ENCODE results near the gene TBC1D14.
A peak's percentile ranks its signal among the peaks of the same experiment; 100 is the strongest.
"Not testable (repeated sequence)": the region's sequence is repeated elsewhere in the genome, so short reads cannot be mapped to it uniquely, and the experiment has no call there.

TBC1D14 gene

DNA sequence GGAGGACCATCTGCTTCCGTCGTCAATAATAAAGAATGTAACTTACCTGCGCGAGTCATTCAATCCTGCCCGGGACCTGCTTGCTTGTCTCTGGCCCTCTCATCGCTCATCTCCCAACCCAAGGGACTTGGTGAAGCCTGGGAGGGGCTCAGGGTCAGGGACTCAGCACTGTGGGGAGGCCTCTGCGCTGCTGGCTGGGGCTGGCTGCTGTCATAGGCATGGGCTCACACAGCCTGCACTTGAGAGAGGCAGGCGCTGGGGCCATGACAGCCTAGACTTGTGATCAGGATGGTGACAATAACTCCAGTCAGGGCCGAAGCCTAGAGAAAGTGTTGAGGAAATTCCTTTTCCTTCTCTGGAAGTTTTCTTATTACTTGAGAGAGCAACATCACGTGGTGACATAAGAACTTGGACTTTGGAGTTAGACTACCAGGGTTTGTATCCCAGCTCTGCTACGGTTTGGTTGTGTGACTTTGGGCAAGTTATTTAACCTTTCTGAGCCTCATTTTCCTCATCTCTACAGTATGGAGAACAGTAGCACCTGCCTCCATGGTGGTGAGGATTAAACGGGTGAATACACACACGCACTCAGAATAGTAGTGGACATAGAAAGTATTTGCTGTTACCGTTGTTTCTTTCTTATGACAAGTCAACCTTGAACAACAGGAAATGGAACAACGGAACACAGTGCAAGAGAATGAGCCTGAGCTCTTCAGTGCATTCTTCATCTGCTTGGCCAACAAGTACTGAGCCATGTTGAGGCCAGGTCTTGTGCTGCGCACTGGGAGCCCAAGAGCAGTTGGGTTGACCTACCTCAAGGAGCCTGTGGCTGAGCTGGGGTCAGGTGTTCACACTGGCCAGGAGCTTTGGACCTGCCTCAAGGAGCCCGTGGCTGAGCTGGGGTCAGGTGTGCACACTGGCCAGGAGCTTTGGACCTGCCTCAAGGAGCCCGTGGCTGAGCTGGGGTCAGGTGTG, 60.5 kb downstream of the TBC1D14 start:
- Histone ChIP-seq H3K4me3 (ENCODE audit: low read length in 2 of 2) (peak overlapping the region in 1 of 2 donors; percentile 10), H3K9ac (ENCODE audit: low read depth in 1 of 2, low read length in 2 of 2) (peak overlapping the region in 1 of 2 donors; percentile 44), H3K27me3 (ENCODE audit: control insufficient read depth in 2 of 2, insufficient read depth in 2 of 2, low read length in 2 of 2) (no peaks in the 10 kb centered on the region), H3K4me1 (ENCODE audit: control insufficient read depth in 2 of 2, insufficient read depth in 2 of 2, low read length in 2 of 2) (peaks cover 8 to 12% of the 10 kb centered on the region in 2 donors), H3K9me3 (ENCODE audit: control insufficient read depth in 2 of 2, low read length in 2 of 2) (no peaks in the 10 kb centered on the region), H3K36me3 (ENCODE audit: control insufficient read depth in 2 of 2, insufficient read depth in 2 of 2, low read length in 2 of 2) (peaks cover 11 to 27% of the 10 kb centered on the region in 2 donors), H3K27ac (ENCODE audit: low read depth in 2 of 2, low read length in 2 of 2) (peak overlapping the region; percentile 74 to 80)

GRCh38 chr4:6971536-6972374, 62.1 kb downstream of the TBC1D14 start:
- Histone ChIP-seq H3K9me3 (ENCODE audit: control insufficient read depth in 2 of 2, low read length in 2 of 2) (no peaks in the 10 kb centered on the region), H3K36me3 (ENCODE audit: control insufficient read depth in 2 of 2, insufficient read depth in 2 of 2, low read length in 2 of 2) (peaks cover 11 to 27% of the 10 kb centered on the region in 2 donors), H3K27me3 (ENCODE audit: control insufficient read depth in 2 of 2, insufficient read depth in 2 of 2, low read length in 2 of 2) (no peaks in the 10 kb centered on the region), H3K4me1 (ENCODE audit: control insufficient read depth in 2 of 2, insufficient read depth in 2 of 2, low read length in 2 of 2) (peaks cover 8 to 12% of the 10 kb centered on the region in 2 donors), H3K9ac (ENCODE audit: low read depth in 1 of 2, low read length in 2 of 2) (no peak overlapping the region), H3K27ac (ENCODE audit: low read depth in 2 of 2, low read length in 2 of 2) (no peak overlapping the region), H3K4me3 (ENCODE audit: low read length in 2 of 2) (no peak overlapping the region)

GRCh38 chr4:6972375-6972650, 62.7 kb downstream of the TBC1D14 start:
- H3K4me3 ChIP-seq (ENCODE audit: low read length in 2 of 2): no peak overlapping the region
- no peaks in the 10 kb centered on the region for H3K9me3 ChIP-seq (ENCODE audit: control insufficient read depth in 2 of 2, low read length in 2 of 2)
- no peaks in the 10 kb centered on the region for H3K27me3 ChIP-seq (ENCODE audit: control insufficient read depth in 2 of 2, insufficient read depth in 2 of 2, low read length in 2 of 2)
- no peak overlapping the region for H3K27ac ChIP-seq (ENCODE audit: low read depth in 2 of 2, low read length in 2 of 2)
- H3K4me1 ChIP-seq (ENCODE audit: control insufficient read depth in 2 of 2, insufficient read depth in 2 of 2, low read length in 2 of 2): peaks cover 8 to 12% of the 10 kb centered on the region in 2 donors
- H3K36me3 ChIP-seq (ENCODE audit: control insufficient read depth in 2 of 2, insufficient read depth in 2 of 2, low read length in 2 of 2): peaks cover 11 to 25% of the 10 kb centered on the region in 2 donors
- no peak overlapping the region for H3K9ac ChIP-seq (ENCODE audit: low read depth in 1 of 2, low read length in 2 of 2)

DNA sequence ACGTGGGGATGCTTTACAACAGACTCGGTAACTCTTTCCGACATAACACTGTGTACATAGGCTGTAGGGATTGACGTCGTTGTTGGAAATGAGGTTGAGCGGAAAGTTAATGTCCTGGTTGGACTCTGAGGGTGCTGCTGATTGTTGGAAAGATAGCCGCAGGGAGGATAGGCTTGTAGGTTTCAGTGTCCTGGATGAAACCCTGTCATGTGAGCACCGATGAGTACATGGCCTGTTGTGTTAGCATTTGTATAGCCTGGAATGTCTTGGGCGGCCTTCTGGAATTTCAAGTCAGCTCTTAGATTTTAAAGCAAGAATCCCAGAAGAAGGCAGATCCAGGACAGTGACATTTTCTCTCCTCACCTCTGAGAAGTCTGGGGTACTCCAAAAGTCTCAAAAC, 63.3 kb downstream of the TBC1D14 start:
- Histone ChIP-seq H3K9ac (ENCODE audit: low read depth in 1 of 2, low read length in 2 of 2) (no peak overlapping the region), H3K36me3 (ENCODE audit: control insufficient read depth in 2 of 2, insufficient read depth in 2 of 2, low read length in 2 of 2) (peaks cover 6 to 19% of the 10 kb centered on the region in 2 donors), H3K9me3 (ENCODE audit: control insufficient read depth in 2 of 2, low read length in 2 of 2) (no peaks in the 10 kb centered on the region), H3K27ac (ENCODE audit: low read depth in 2 of 2, low read length in 2 of 2) (no peak overlapping the region), H3K27me3 (ENCODE audit: control insufficient read depth in 2 of 2, insufficient read depth in 2 of 2, low read length in 2 of 2) (no peaks in the 10 kb centered on the region), H3K4me3 (ENCODE audit: low read length in 2 of 2) (no peak overlapping the region), H3K4me1 (ENCODE audit: control insufficient read depth in 2 of 2, insufficient read depth in 2 of 2, low read length in 2 of 2) (peaks cover 8 to 12% of the 10 kb centered on the region in 2 donors)

GRCh38 chr4:6974138-6974848, 64.7 kb downstream of the TBC1D14 start:
- Histone ChIP-seq H3K27ac (ENCODE audit: low read depth in 2 of 2, low read length in 2 of 2) (no peak overlapping the region), H3K9me3 (ENCODE audit: control insufficient read depth in 2 of 2, low read length in 2 of 2) (no peaks in the 10 kb centered on the region), H3K9ac (ENCODE audit: low read depth in 1 of 2, low read length in 2 of 2) (no peak overlapping the region), H3K4me3 (ENCODE audit: low read length in 2 of 2) (no peak overlapping the region), H3K27me3 (ENCODE audit: control insufficient read depth in 2 of 2, insufficient read depth in 2 of 2, low read length in 2 of 2) (no peaks in the 10 kb centered on the region), H3K36me3 (ENCODE audit: control insufficient read depth in 2 of 2, insufficient read depth in 2 of 2, low read length in 2 of 2) (peaks cover 0 to 14% of the 10 kb centered on the region in 2 donors), H3K4me1 (ENCODE audit: control insufficient read depth in 2 of 2, insufficient read depth in 2 of 2, low read length in 2 of 2) (peaks cover 8 to 12% of the 10 kb centered on the region in 2 donors)

DNA sequence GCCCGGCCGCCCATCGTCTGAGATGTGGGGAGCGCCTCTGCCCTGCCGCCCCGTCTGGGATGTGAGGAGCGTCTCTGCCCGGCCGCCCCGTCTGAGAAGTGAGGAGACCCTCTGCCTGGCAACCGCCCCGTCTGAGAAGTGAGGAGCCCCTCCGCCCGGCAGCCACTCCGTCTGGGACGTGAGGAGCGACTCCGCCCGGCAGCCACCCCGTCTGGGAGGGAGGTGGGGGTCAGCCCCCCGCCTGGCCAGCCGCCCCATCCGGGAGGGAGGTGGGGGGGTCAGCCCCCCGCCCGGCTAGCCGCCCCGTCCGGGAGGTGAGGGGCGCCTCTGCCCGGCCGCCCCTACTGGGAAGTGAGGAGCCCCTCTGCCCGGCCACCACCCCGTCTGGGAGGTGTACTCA, 68.2 kb downstream of the TBC1D14 start:
- not testable (repeated sequence) for H3K4me1 ChIP-seq (ENCODE audit: control insufficient read depth in 2 of 2, insufficient read depth in 2 of 2, low read length in 2 of 2); H3K36me3 ChIP-seq (ENCODE audit: control insufficient read depth in 2 of 2, insufficient read depth in 2 of 2, low read length in 2 of 2); H3K9ac ChIP-seq (ENCODE audit: low read depth in 1 of 2, low read length in 2 of 2); H3K27ac ChIP-seq (ENCODE audit: low read depth in 2 of 2, low read length in 2 of 2); H3K9me3 ChIP-seq (ENCODE audit: control insufficient read depth in 2 of 2, low read length in 2 of 2); H3K27me3 ChIP-seq (ENCODE audit: control insufficient read depth in 2 of 2, insufficient read depth in 2 of 2, low read length in 2 of 2); H3K4me3 ChIP-seq (ENCODE audit: low read length in 2 of 2)

DNA sequence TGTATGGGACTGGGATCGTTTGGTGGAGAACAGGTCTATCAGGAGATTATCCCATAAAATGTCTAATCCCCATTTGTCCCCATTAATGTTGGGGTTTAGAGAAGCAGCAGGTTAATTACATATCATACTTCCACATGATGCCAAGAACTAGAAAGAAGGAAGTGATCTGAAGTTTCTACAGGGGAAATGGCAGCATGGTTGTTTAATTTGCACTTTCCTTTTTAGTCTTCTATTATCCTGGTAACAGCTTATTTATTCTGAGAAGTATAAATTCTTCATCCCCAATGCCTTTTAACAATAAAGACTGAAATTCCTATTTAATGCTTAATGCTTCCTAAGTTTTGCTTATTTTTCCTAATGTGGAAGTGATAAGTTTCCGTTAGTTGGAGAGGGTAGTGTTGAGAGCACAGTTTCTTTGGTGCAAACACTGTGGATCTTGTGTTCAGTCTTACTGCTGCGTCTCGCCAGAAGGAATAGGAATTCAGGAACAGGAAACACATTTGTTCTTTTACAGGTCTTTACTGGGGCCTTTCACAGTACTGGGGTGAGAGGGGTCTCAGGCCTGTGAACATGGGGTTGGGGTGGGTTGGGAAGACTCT, 74.0 kb downstream of the TBC1D14 start:
- peak overlapping the region in 1 of 2 donors; percentile 17 for H3K27ac ChIP-seq (ENCODE audit: low read depth in 2 of 2, low read length in 2 of 2)
- no peak overlapping the region for H3K9ac ChIP-seq (ENCODE audit: low read depth in 1 of 2, low read length in 2 of 2)
- H3K4me3 ChIP-seq (ENCODE audit: low read length in 2 of 2): no peak overlapping the region
- H3K9me3 ChIP-seq (ENCODE audit: control insufficient read depth in 2 of 2, low read length in 2 of 2): no peaks in the 10 kb centered on the region
- H3K4me1 ChIP-seq (ENCODE audit: control insufficient read depth in 2 of 2, insufficient read depth in 2 of 2, low read length in 2 of 2): peaks cover 31 to 32% of the 10 kb centered on the region in 2 donors
- no peaks in the 10 kb centered on the region for H3K27me3 ChIP-seq (ENCODE audit: control insufficient read depth in 2 of 2, insufficient read depth in 2 of 2, low read length in 2 of 2)
- no peaks in the 10 kb centered on the region for H3K36me3 ChIP-seq (ENCODE audit: control insufficient read depth in 2 of 2, insufficient read depth in 2 of 2, low read length in 2 of 2)

GRCh38 chr4:6984612-6985425, 75.2 kb downstream of the TBC1D14 start:
- H3K36me3 ChIP-seq (ENCODE audit: control insufficient read depth in 2 of 2, insufficient read depth in 2 of 2, low read length in 2 of 2): no peaks in the 10 kb centered on the region
- H3K27me3 ChIP-seq (ENCODE audit: control insufficient read depth in 2 of 2, insufficient read depth in 2 of 2, low read length in 2 of 2): no peaks in the 10 kb centered on the region
- no peak overlapping the region for H3K4me3 ChIP-seq (ENCODE audit: low read length in 2 of 2)
- H3K9me3 ChIP-seq (ENCODE audit: control insufficient read depth in 2 of 2, low read length in 2 of 2): no peaks in the 10 kb centered on the region
- peaks cover 32 to 35% of the 10 kb centered on the region in 2 donors for H3K4me1 ChIP-seq (ENCODE audit: control insufficient read depth in 2 of 2, insufficient read depth in 2 of 2, low read length in 2 of 2)
- no peak overlapping the region for H3K9ac ChIP-seq (ENCODE audit: low read depth in 1 of 2, low read length in 2 of 2)
- no peak overlapping the region for H3K27ac ChIP-seq (ENCODE audit: low read depth in 2 of 2, low read length in 2 of 2)

All from mucosa of rectum (tissue), 2 donors.